GM10266 (cell line): Measurements from ENCODE around the gene ANK3.

ENCODE experiments used
- DNase-seq: peaks from one replicate; pipeline ENCODE4 v3.0.0; 2012; ENCODE audit errors: extremely low spot score
- TF ChIP-seq, protein P1 (sequence below): IDR thresholded peaks from 2 replicates; pipeline ENCODE4 v1.5.1; 2012; ENCODE audit warnings: mild to moderate bottlenecking, low read depth; ENCODE audit not compliant: control insufficient read depth, insufficient read depth; ENCODE audit errors: missing control alignments

Gene ANK3

DNA sequence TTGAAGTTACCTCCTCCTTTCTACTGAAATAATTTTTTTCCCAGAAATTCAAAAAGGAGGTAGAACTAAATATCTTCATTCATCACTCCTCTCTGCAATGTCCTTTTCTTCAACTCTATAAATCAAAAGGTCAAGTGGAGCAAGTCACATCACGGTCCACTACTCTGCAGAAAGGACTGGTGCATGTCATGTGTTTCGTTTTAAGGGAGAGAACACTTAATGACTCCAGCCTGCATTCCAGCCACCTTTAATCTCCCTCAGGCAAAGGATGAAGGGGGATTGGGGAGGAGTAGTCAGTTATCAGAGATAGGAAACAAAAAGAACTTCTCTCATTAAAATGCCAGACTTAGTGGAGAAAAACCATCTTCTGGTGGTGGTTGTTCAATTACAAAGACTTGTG, 78.9 kb downstream of the ANK3 start:
- no peak for DNase-seq
- TF ChIP-seq, protein P1, sequence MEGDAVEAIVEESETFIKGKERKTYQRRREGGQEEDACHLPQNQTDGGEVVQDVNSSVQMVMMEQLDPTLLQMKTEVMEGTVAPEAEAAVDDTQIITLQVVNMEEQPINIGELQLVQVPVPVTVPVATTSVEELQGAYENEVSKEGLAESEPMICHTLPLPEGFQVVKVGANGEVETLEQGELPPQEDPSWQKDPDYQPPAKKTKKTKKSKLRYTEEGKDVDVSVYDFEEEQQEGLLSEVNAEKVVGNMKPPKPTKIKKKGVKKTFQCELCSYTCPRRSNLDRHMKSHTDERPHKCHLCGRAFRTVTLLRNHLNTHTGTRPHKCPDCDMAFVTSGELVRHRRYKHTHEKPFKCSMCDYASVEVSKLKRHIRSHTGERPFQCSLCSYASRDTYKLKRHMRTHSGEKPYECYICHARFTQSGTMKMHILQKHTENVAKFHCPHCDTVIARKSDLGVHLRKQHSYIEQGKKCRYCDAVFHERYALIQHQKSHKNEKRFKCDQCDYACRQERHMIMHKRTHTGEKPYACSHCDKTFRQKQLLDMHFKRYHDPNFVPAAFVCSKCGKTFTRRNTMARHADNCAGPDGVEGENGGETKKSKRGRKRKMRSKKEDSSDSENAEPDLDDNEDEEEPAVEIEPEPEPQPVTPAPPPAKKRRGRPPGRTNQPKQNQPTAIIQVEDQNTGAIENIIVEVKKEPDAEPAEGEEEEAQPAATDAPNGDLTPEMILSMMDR = no peak

DNA sequence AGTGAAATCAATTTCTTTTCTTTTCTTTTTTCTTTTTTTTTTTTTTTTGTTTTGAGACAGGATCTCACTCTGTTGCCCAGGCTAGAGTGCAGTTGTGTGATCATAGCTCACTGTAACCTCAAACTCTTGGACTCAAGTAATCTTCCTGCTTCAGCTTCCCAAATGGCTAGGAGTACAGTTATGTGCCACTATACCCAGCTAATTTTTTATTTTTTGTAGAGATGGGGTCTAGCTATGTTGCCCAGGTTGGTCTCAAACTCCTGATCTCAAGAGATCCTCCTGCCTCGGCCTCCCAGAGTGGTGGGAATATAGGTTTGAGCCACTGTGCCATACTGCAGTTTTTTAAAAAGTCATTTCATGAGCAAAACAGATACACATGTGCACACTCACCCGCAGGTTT, 79.8 kb downstream of the ANK3 start:
- TF ChIP-seq, protein P1 = no peak
- no peak for DNase-seq

DNA sequence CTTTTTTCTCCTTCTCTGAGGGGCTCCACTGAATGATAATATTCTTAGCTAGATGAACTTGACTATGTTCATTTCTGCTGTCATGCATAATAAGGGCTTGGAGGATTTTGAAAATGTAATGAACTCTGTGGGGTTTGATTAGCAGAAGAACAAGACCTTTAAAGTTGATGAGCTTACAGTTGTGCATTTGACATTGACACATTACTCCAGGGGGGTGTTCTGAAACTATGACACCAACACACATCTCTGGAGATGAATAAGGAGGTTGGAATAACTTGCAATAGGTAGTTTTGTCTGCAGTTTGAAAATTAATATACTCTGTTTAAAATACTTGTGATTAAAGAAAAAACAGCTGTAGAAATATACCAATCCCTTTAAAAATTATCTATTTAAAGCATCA, 80.3 kb downstream of the ANK3 start:
- TF ChIP-seq, protein P1 = no peak
- no peak for DNase-seq

DNA sequence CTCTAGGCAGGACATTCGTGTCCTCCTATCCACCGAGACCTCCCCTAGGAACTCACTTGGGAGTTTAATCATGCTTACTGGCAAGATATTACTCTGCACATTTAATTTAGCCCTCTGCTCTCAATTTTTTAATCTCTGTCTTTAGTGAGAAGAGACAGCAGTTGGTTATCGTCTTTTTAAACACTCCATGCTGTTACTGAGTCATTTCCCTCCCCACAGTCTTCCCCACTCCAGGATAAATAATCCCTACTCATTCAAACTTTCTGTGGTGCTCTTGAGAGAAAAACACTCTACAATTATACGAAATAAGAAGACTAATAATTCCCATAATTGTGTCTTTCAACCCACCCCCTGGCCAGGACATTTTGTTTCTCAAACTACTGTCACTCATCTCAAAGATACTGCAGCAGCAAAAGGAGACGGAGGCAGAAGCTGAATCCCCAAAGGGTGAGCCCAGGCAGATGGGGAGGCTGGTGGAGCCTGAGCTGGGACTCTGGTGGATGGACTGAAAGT, 84.2 kb downstream of the ANK3 start:
- no peak for DNase-seq
- TF ChIP-seq, protein P1 = no peak

DNA sequence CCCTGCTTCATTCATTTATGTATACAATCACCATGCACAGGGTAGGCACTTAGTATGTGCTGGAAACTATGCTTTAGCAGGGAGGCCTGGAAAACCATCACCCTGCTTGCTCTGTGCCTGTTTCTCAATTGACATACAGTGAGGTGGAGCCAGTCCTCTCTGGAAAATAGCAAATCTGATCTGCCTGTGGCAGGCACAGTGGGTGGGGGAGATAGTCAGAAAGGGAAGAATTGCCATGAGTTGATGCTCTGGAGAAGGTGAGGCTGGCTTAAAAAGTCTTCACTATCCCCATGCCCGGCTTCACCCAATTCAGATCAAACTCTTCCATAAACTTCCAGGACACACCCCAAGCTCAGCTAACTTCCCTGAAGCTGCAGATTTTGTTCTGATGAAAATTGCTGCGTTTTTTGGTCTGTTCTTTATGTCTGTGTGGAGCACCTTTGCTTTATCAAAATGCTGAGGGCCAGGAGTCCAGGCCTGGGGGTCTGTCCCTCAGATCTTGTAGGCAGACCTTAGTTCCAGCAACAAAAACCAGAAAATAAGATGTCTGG, 84.8 kb downstream of the ANK3 start:
- TF ChIP-seq, protein P1 = no peak
- no peak for DNase-seq

DNA sequence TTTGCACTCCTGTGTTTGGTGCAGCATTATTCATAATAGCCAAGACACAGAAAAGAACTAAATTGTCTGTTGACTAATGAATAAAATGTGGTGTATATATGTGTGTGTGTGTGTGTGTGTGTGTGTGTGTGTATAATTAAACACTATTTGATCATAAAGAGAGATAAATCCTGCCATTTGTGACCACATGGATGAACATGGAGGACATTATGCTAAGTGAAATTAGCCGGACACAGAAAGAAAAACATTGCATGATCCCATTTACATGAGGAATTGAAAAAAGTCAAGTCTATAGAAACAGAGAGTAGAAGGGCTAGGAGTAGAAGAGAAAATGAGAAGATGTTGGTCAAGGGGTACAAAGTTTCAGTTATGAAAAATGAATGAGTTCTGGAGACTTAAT, 85.9 kb downstream of the ANK3 start:
- TF ChIP-seq, protein P1 = no peak

DNA sequence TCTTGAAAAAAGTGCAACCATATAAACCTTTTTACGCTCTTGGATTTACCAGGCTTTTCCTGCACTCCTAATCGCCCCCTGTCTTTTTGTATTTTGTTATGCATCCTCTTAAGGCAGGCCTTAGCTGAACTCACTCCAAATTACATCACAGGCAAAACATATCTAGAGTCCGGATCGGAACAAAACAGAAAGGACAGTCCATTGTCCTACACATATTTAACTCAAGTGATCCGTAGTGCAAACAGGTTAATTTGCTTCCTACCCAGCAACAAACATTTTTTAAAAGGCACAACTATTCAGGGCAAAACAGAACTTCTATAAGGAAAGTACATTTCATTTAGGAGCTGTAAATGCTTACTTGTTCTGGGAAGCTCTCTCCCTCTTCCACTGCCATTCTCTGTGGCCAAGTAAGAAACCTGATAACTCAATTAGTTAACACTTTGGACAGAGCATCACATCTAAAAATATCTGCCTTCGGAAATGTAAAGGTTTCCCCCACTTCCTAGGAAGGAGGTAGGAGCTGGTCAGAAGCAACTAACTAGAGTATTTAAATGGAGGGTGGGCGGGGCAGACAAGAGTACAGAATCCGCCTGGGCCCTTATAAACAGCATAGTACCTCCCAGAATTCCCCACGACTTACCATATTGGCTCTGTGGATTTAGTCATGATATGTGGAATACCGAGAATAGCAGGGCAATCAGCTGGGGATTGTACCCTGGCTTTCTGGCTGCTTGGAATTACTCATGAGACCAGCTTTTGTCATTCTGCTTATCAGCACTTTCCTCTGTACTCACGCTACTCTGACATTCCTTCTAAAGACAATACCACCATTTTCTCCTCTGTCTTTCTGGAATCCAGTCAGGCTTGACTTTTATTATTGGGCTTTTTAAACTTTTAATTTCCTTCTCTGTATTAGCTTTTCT, 89.5 kb downstream of the ANK3 start:
- TF ChIP-seq, protein P1 = no peak
- no peak for DNase-seq

More for the DNA sequence above, 85.9 kb downstream of the ANK3 start:
- DNase-seq = no peak
